ENCODE measurements around the gene ZNF365. TPM values are rescaled to one million over a fixed set of nuclear protein-coding genes. Genes with fewer than 3 reads are reported as not detected.

Gene ZNF365
- total and polyA plus RNA-seq, 2 of the 8 experiments (the other 6 are each of a cell fraction or from before 2014, with no cell fraction given) = 0.41 to 0.43 TPM

GRCh38 chr10:62341419-62341818, 32.8 kb upstream of the ZNF365 start:
- Histone ChIP-seq H3K18ac (ENCODE audit: extremely low read depth, low read length) (no peak overlapping the region), H3K4me3 (ENCODE audit: extremely low read depth in 1 of 4, insufficient read depth in 2 of 4, low read depth in 3 of 4, low read length in 4 of 4) (no peak overlapping the region)
- FAIRE-seq = no peak
- TF ChIP-seq SIRT6 (IDR thresholded peaks at IDR 0.05; ENCODE audit: low read length) = no peak
- TF ChIP-seq TCF12 (IDR thresholded peaks at IDR 0.05; ENCODE audit: low read depth, low read length) = no peak
- no peak for TF ChIP-seq BRCA1 (IDR thresholded peaks at IDR 0.05; ENCODE audit: low read depth, low read length)
- no peak for TF ChIP-seq E2F6 (IDR thresholded peaks at IDR 0.05)
- TF ChIP-seq NANOG (IDR thresholded peaks at IDR 0.05; ENCODE audit: insufficient read depth, low read depth, low read length, poor library complexity, severe bottlenecking) = no peak
- TF ChIP-seq CHD2 (IDR thresholded peaks at IDR 0.05; ENCODE audit: low read length) = no peak
- no peak for TF ChIP-seq YY1 (IDR thresholded peaks at IDR 0.05; ENCODE audit: low read depth, low read length)
- TF ChIP-seq CTBP2 (IDR thresholded peaks at IDR 0.05; ENCODE audit: borderline replicate concordance, insufficient read depth, insufficient read length, low read length) = no peak
- no peak for TF ChIP-seq ATF2 (IDR thresholded peaks at IDR 0.05; ENCODE audit: low read length)
- TF ChIP-seq GTF2F1 (IDR thresholded peaks at IDR 0.05; ENCODE audit: borderline replicate concordance, low read depth, low read length) = no peak
- no peak for TF ChIP-seq CTCF (IDR thresholded peaks at IDR 0.05; ENCODE audit: control extremely low read depth in 1 of 3, insufficient read depth in 1 of 3, low read depth in 1 of 3, low read length in 3 of 3)

More at GRCh38 chr10:62341419-62341818, 32.8 kb upstream of the ZNF365 start:
- no peak overlapping the region for H4K8ac ChIP-seq (ENCODE audit: extremely low read depth, insufficient read depth, low read length)
- no peaks in the 10 kb centered on the region for H3K79me2 ChIP-seq (ENCODE audit: control insufficient read depth in 1 of 2, insufficient read depth in 2 of 2, low read length in 2 of 2)
- no peak overlapping the region for H2AK5ac ChIP-seq (ENCODE audit: low read depth, low read length)
- no peak overlapping the region for H3K9ac ChIP-seq (replicated peaks in 1 of 4; ENCODE audit: extremely low read depth in 1 of 4, low read depth in 3 of 4, low read length in 3 of 4)
- no peaks in the 10 kb centered on the region for H3K79me1 ChIP-seq (ENCODE audit: low read depth, low read length)
- no peak overlapping the region for H2BK120ac ChIP-seq (replicated peaks; ENCODE audit: low read depth, low read length)
- H3K27me3 ChIP-seq (replicated peaks in 1 of 4; ENCODE audit: control insufficient read depth in 3 of 4, extremely low read depth in 1 of 4, insufficient read depth in 3 of 4, low read length in 3 of 4) = no peaks in the 10 kb centered on the region
- H2AFZ ChIP-seq (ENCODE audit: low read length) = no peak overlapping the region
- no peak for DNase-seq (ENCODE audit: low read depth in 1 of 2, low spot score in 2 of 2)
- no peaks in the 10 kb centered on the region for H3K4me1 ChIP-seq (replicated peaks in 1 of 4; ENCODE audit: control insufficient read depth in 3 of 4, insufficient read depth in 4 of 4, low read length in 3 of 4)
- H3K56ac ChIP-seq (replicated peaks; ENCODE audit: insufficient read length, low read depth, low read length) = no peak overlapping the region
- H4K20me1 ChIP-seq (replicated peaks in 1 of 2; ENCODE audit: control insufficient read depth in 1 of 2, insufficient read depth in 2 of 2, low read length in 2 of 2) = no peaks in the 10 kb centered on the region
- no peak overlapping the region for H4K91ac ChIP-seq (replicated peaks; ENCODE audit: insufficient read length, low read length)
- no peak overlapping the region for H2BK12ac ChIP-seq (ENCODE audit: low read depth, low read length)
- no peak overlapping the region for H3K4me2 ChIP-seq (ENCODE audit: insufficient read depth in 1 of 2, low read depth in 2 of 2, low read length in 2 of 2)
- H4K5ac ChIP-seq (ENCODE audit: insufficient read length, low read depth, low read length) = no peak overlapping the region
- no peaks in the 10 kb centered on the region for H3K36me3 ChIP-seq (ENCODE audit: control insufficient read depth in 2 of 4, insufficient read depth in 4 of 4, low read length in 3 of 4)
- no peak overlapping the region for H3K27ac ChIP-seq (ENCODE audit: low read depth, low read length)
- ChIA-PET CTCF (ENCODE audit: partially characterized antibody) (no interaction called here), POLR2A (ENCODE audit: partially characterized antibody) (no interaction called here)
- no peak overlapping the region for H2BK15ac ChIP-seq (ENCODE audit: low read length)
- peaks cover 27 to 29% of the 10 kb centered on the region in 2 experiments for H3K9me3 ChIP-seq (ENCODE audit: insufficient read depth in 2 of 2, low read depth in 1 of 2, low read length in 1 of 2)
- no peak overlapping the region for H3K4ac ChIP-seq (replicated peaks; ENCODE audit: insufficient read length, low read depth, low read length)
- H2BK5ac ChIP-seq (ENCODE audit: low read depth, low read length) = no peak overlapping the region
- no peak overlapping the region for H3K14ac ChIP-seq (ENCODE audit: insufficient read length)
- no peak overlapping the region for H2BK20ac ChIP-seq (ENCODE audit: low read length)
- H3K23ac ChIP-seq (ENCODE audit: insufficient read length) = no peak overlapping the region
- H3K23me2 ChIP-seq (ENCODE audit: low read depth, low read length) = no peaks in the 10 kb centered on the region

Data from H1 (cell line).